Psoas muscle (tissue), 8 donors: ENCODE results near the gene B3GNT9. TPM values are rescaled to one million over a fixed set of nuclear protein-coding genes. Genes with fewer than 3 reads are reported as not detected.
A peak's percentile ranks its signal among the peaks of the same experiment; 100 is the strongest.

Experiments
- ATAC-seq, 4 donors: fragments of 200-7000 bp; cut with Tn5 transposase; one replicate each; pipeline ENCODE4 v1.9.1; 2020; ENCODE audit warnings: moderate library complexity in 3 of 4, mild to moderate bottlenecking in 2 of 4
- DNase-seq, 2 donors: peaks; one replicate each; pipeline ENCODE4 v3.0.0-alpha.2; 2020
- H3K27ac ChIP-seq: fragments of 200-600 bp; one replicate; pipeline ENCODE4 v1.8.0; 2022
- H3K27me3 ChIP-seq, 3 donors: fragments of 200-600 bp in 1 of 3; one replicate each; pipeline versions ENCODE4 v1.6.1 to v1.8.0; 2013 to 2022; ENCODE audit warnings: low read length in 2 of 3, mild to moderate bottlenecking in 2 of 3, moderate library complexity in 1 of 3; ENCODE audit not compliant: insufficient read depth in 3 of 3
- H3K36me3 ChIP-seq, 2 donors: fragments of 200-600 bp in 1 of 2; one replicate each; pipeline versions ENCODE4 v1.6.1 to v1.8.0; 2013 to 2022; ENCODE audit warnings: low read depth in 1 of 2, mild to moderate bottlenecking in 1 of 2, moderate library complexity in 1 of 2; ENCODE audit not compliant: insufficient read depth in 1 of 2
- H3K4me1 ChIP-seq: fragments of 200-600 bp; one replicate; pipeline ENCODE4 v1.8.0; 2022
- H3K4me3 ChIP-seq: fragments of 200-600 bp; one replicate; pipeline ENCODE4 v1.8.0; 2022; ENCODE audit warnings: mild to moderate bottlenecking
- H3K9me3 ChIP-seq: fragments of 200-600 bp; one replicate; pipeline ENCODE4 v1.8.0; 2022
- WGBS, 3 donors: extraction: QIAGEN DNeasy Blood & Tissue Kit; methylation state at CpG; one replicate each; pipeline versions ENCODE4 v1.1.6 to v1.1.7; 2013; 5-methylcytosine and 5-hydroxymethylcytosine counted together
- intact Hi-C, 2 donors: fragments of 100-400 bp; cut with DNase I; formaldehyde crosslinking; loops; one replicate each; pipeline versions ENCODE4 v1.11.0 to v1.14.2; 2022
- polyA plus RNA-seq, 3 donors: library from polyadenylated mRNA; stranded (reverse); fragments of 200-250 nt; gene quantifications; one replicate each; pipeline ENCODE4 v1.2.3, GENCODE V29; 2013
- total RNA-seq, 4 donors: library from RNA; stranded (reverse); fragmentation: NEBNext Ultra II Directional in 2 of 4; extraction: Animal tissue kit (Norgen Biotek cat#: 25700) in 2 of 4; gene quantifications; one replicate each; pipeline versions ENCODE4 v1.2.1 to v1.2.4, GENCODE V29; 2021 to 2023
- TF ChIP-seq, protein P1 (sequence below): fragments of 200-600 bp; IDR thresholded peaks from one replicate; pipeline ENCODE4 v1.8.0; 2022; ENCODE audit warnings: antibody characterized with exemption
- donor health status: healthy with polysubstance abuse.
- donor health status: DM: no; HTN: no; CAD: no; lungs with moderate emphysema.
- donor health status: Bipolar disorder and iron deficiency.
- donor health status: healthy.
- donor health status: DM: yes; HTN: yes; CAD: no.
- donor health status: DM: no; HTN: no; CAD: no.
- donor health status: DM: no; HTN: no; CAD: no.
- donor health status: DM: yes; HTN: yes; CAD: no.

Gene B3GNT9
- total and polyA plus RNA-seq, 7 donors: 0.69 to 4.1 (median 1.2) TPM

DNA sequence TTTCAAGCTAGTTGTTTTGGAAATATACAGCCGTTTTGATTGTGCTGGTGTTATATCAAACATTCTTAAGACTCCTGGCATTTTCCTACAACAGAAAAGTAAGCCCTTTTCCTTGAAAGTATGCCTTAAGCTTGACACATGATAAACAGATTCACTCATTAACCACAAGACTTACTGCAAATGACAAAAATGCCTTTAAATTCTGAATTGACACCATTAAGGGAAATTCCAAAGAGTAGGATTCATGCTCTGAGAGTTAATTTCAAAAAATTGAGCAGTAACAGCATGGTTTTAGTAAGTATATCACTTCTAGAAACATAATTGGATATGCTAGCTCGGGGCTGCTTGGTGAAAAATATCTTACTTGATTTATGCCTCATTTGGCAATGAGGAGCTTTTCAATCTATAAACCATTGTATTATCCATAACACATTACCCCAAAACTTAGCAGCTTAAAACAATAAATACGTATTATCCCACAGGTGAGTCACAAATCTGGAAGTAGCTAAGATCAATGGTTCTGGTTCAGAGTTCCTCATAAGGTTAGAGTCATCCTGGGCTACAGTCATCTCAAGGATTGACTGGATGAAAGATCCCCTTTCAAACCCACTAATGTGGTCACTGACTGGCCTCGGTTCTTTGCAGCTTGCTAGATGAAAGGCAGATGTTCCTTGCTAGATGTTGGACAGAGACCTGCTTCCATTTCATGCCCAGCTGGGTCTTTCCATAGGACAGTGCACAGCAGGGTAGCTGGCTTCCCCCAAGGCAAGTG, 49.3 kb downstream of the B3GNT9 start:
- intact Hi-C loops: loop anchor here (2.0 to 10.0 kb wide), 4 partner anchors 84 to 124 kb away; no protein-coding TSS in a partner anchor
- ATAC-seq (no peak), DNase-seq (no peak)
- Histone ChIP-seq H3K27me3 (no peaks in the 10 kb centered on the region), H3K4me1 (peaks cover 15% of the 10 kb centered on the region), H3K4me3 (no peak overlapping the region), H3K27ac (no peak overlapping the region), H3K36me3 (peaks cover 0 to 26% of the 10 kb centered on the region in 2 donors), H3K9me3 (no peaks in the 10 kb centered on the region)
- TF ChIP-seq, protein P1, sequence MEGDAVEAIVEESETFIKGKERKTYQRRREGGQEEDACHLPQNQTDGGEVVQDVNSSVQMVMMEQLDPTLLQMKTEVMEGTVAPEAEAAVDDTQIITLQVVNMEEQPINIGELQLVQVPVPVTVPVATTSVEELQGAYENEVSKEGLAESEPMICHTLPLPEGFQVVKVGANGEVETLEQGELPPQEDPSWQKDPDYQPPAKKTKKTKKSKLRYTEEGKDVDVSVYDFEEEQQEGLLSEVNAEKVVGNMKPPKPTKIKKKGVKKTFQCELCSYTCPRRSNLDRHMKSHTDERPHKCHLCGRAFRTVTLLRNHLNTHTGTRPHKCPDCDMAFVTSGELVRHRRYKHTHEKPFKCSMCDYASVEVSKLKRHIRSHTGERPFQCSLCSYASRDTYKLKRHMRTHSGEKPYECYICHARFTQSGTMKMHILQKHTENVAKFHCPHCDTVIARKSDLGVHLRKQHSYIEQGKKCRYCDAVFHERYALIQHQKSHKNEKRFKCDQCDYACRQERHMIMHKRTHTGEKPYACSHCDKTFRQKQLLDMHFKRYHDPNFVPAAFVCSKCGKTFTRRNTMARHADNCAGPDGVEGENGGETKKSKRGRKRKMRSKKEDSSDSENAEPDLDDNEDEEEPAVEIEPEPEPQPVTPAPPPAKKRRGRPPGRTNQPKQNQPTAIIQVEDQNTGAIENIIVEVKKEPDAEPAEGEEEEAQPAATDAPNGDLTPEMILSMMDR: no peak
- 85 to 89% (median 88%) methylated on average over 4 of the region's 4 CpGs for WGBS, 3 donors

DNA sequence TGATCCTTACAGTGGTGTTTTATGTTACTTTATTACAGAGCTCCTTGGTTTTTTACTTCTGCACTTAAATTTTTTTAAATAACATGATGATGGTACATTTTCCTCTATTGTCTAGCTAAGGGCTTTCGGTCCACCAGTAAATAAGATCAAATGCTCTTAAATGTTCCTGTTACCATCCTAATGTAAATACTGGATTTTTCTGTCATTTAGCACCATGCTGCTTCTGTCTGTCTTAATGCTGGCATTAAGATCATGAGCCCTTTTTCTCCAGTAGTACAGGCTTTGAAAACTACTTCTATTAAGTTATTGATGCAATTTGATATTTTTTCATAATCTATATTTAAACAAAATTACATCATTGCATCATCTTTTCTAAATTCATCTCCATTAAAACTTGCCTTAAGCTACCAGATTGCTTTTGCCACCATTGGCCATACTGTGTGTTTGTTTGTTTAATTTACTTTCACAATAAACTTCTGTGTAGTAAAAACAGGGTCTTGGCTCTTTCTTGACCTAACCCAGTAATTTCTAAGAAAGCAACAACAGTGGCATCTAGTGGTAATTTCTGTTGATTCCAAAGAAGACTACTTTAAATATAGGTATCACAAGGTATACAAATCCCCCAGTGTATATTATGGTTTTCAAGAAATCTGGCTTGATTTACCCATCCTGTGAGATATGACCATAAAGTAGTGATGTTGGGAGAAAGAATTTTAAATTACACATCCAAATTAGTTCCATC, 50.1 kb downstream of the B3GNT9 start:
- Histone ChIP-seq H3K4me3 (no peak overlapping the region), H3K4me1 (peaks cover 15% of the 10 kb centered on the region), H3K36me3 (peaks cover 0 to 26% of the 10 kb centered on the region in 2 donors), H3K27ac (no peak overlapping the region), H3K27me3 (no peaks in the 10 kb centered on the region), H3K9me3 (no peaks in the 10 kb centered on the region)
- ATAC-seq (peak in 2 of 4 donors; percentile 40 to 59), DNase-seq (no peak)
- intact Hi-C loops: loop anchor here (5.0 to 10.0 kb wide), 3 partner anchors 83 to 123 kb away; no protein-coding TSS in a partner anchor
- TF ChIP-seq, protein P1: peak; percentile 33
- 94 to 100% (median 97%) methylated on average over 1 of the region's 1 CpG for WGBS, 3 donors

DNA sequence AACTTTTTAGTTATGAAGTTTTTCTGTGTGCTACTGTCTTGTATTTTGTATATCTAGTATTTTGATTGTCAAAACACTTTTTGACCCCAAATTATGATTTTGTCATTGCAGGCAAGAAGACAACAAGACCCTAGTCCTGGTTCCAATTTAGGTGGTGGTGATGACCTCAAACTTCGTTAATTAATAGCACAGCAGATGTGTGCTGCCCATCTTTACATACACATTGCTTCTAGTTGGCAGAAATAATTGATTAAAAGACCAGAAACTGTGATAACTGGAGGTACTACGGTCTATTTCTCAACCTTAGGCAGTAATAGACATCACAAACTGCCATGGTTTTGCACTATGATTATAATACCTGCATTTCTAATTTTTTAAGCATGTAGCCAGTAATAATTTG, 52.2 kb downstream of the B3GNT9 start:
- Histone ChIP-seq H3K27me3 (no peaks in the 10 kb centered on the region), H3K4me1 (peaks cover 15% of the 10 kb centered on the region), H3K27ac (no peak overlapping the region), H3K4me3 (no peak overlapping the region), H3K36me3 (peaks cover 0 to 29% of the 10 kb centered on the region in 2 donors), H3K9me3 (no peaks in the 10 kb centered on the region)
- DNase-seq (no peak), ATAC-seq (no peak)
- intact Hi-C loops: no loop called here
- TF ChIP-seq, protein P1: no peak
- 67 to 73% (median 72%) methylated on average over 2 of the region's 2 CpGs for WGBS, 3 donors

Other genes with a start within 250 kb of the B3GNT9 start
- 1 to 10 TPM in 1 of 4 donors, under 1 TPM in 1, not detected in 2; 0.53 to 3.3 TPM for gene CDH16, start 232.1 kb downstream of the B3GNT9 start, total RNA-seq
- gene CDH16, start 232.1 kb downstream of the B3GNT9 start, polyA plus RNA-seq: under 1 TPM; 0.65 to 0.78 (median 0.75) TPM
- 1,000 to 10,000 TPM in 1 of 4 donors, 100 to 1,000 TPM in 3; 164 to 2,869 (median 749) TPM for gene RRAD, start 225.5 kb downstream of the B3GNT9 start, total RNA-seq
- gene RRAD, start 225.5 kb downstream of the B3GNT9 start, polyA plus RNA-seq: 100 to 1,000 TPM; 168 to 304 (median 293) TPM
- gene CIAO2B, start 216.6 kb downstream of the B3GNT9 start, total RNA-seq: 100 to 1,000 TPM; 145 to 346 (median 248) TPM
- gene CIAO2B, start 216.6 kb downstream of the B3GNT9 start, polyA plus RNA-seq: 100 to 1,000 TPM; 431 to 818 (median 460) TPM
- 10 to 100 TPM; 22.7 to 92.8 (median 57.6) TPM for gene CES2, start 215.5 kb downstream of the B3GNT9 start, total RNA-seq
- gene CES2, start 215.5 kb downstream of the B3GNT9 start, polyA plus RNA-seq: 10 to 100 TPM; 12.8 to 22.4 (median 21.6) TPM
- 10 to 100 TPM in 3 of 4 donors, 1 to 10 TPM in 1; 9.7 to 15.2 (median 13.5) TPM for gene CES3, start 189.7 kb downstream of the B3GNT9 start, total RNA-seq
- gene CES3, start 189.7 kb downstream of the B3GNT9 start, polyA plus RNA-seq: 1 to 10 TPM in 2 of 3 donors, under 1 TPM in 1; 0.48 to 8.7 (median 8.5) TPM
- gene CES4A, start 162.4 kb downstream of the B3GNT9 start, total RNA-seq: 10 to 100 TPM in 2 of 4 donors, 1 to 10 TPM in 2; 6.0 to 41.3 (median 10.4) TPM
- 1 to 10 TPM; 4.2 to 5.5 (median 4.4) TPM for gene CES4A, start 162.4 kb downstream of the B3GNT9 start, polyA plus RNA-seq
- gene CBFB, start 121.8 kb downstream of the B3GNT9 start, total RNA-seq: 10 to 100 TPM; 32.2 to 66.1 (median 56.7) TPM
- gene CBFB, start 121.8 kb downstream of the B3GNT9 start, polyA plus RNA-seq: 10 to 100 TPM; 24.3 to 56.3 (median 51.4) TPM
- gene PHAF1, start 41.1 kb downstream of the B3GNT9 start, total RNA-seq: 10 to 100 TPM; 12.2 to 19.5 (median 15.5) TPM
- 10 to 100 TPM; 12.3 to 60.4 (median 12.4) TPM for gene PHAF1, start 41.1 kb downstream of the B3GNT9 start, polyA plus RNA-seq
- gene TRADD, start 8.9 kb upstream of the B3GNT9 start, total RNA-seq: 1 to 10 TPM; 3.9 to 6.7 (median 5.9) TPM
- gene TRADD, start 8.9 kb upstream of the B3GNT9 start, polyA plus RNA-seq: 10 to 100 TPM in 2 of 3 donors, 1 to 10 TPM in 1; 7.4 to 14.2 (median 10.7) TPM
- gene FBXL8, start 9.0 kb upstream of the B3GNT9 start, total RNA-seq: 1 to 10 TPM; 4.5 to 8.6 (median 5.9) TPM
- 1 to 10 TPM; 5.1 to 8.0 (median 5.9) TPM for gene FBXL8, start 9.0 kb upstream of the B3GNT9 start, polyA plus RNA-seq
- gene HSF4, start 13.7 kb upstream of the B3GNT9 start, total RNA-seq: 10 to 100 TPM; 44.3 to 97.3 (median 57.6) TPM
- gene HSF4, start 13.7 kb upstream of the B3GNT9 start, polyA plus RNA-seq: 10 to 100 TPM; 15.1 to 47.8 (median 47.4) TPM
- 100 to 1,000 TPM in 2 of 4 donors, 10 to 100 TPM in 2; 53.6 to 114 (median 88.0) TPM for gene NOL3, start 19.5 kb upstream of the B3GNT9 start, total RNA-seq
- gene NOL3, start 19.5 kb upstream of the B3GNT9 start, polyA plus RNA-seq: 100 to 1,000 TPM in 1 of 3 donors, 10 to 100 TPM in 2; 90.6 to 133 (median 93.9) TPM
- 1 to 10 TPM; 5.9 to 8.0 (median 6.6) TPM for gene MATCAP1, start 33.0 kb upstream of the B3GNT9 start, total RNA-seq
- gene MATCAP1, start 33.0 kb upstream of the B3GNT9 start, polyA plus RNA-seq: 1 to 10 TPM; 4.2 to 9.7 (median 4.5) TPM
- gene EXOC3L1, start 39.1 kb upstream of the B3GNT9 start, total RNA-seq: 1 to 10 TPM in 3 of 4 donors, under 1 TPM in 1; 0.91 to 1.9 (median 1.2) TPM
- 1 to 10 TPM in 1 of 3 donors, under 1 TPM in 2; 0.84 to 3.4 (median 0.97) TPM for gene EXOC3L1, start 39.1 kb upstream of the B3GNT9 start, polyA plus RNA-seq
- 10 to 100 TPM; 22.6 to 56.2 (median 45.9) TPM for gene E2F4, start 41.2 kb upstream of the B3GNT9 start, total RNA-seq
- gene E2F4, start 41.2 kb upstream of the B3GNT9 start, polyA plus RNA-seq: 100 to 1,000 TPM in 1 of 3 donors, 10 to 100 TPM in 2; 45.0 to 106 (median 67.3) TPM
- gene ELMO3, start 48.1 kb upstream of the B3GNT9 start, total RNA-seq: under 1 TPM; 0.26 to 0.79 (median 0.42) TPM
- under 1 TPM; 0.35 to 0.82 (median 0.53) TPM for gene ELMO3, start 48.1 kb upstream of the B3GNT9 start, polyA plus RNA-seq
- gene TMEM208, start 76.1 kb upstream of the B3GNT9 start, total RNA-seq: 10 to 100 TPM; 10.1 to 32.7 (median 20.5) TPM
- gene TMEM208, start 76.1 kb upstream of the B3GNT9 start, polyA plus RNA-seq: 100 to 1,000 TPM in 1 of 3 donors, 10 to 100 TPM in 2; 64.3 to 111 (median 91.9) TPM
- 100 to 1,000 TPM in 3 of 4 donors, 10 to 100 TPM in 1; 61.5 to 154 (median 124) TPM for gene FHOD1, start 96.5 kb upstream of the B3GNT9 start, total RNA-seq
- gene FHOD1, start 96.5 kb upstream of the B3GNT9 start, polyA plus RNA-seq: 10 to 100 TPM; 16.9 to 48.7 (median 27.2) TPM
- 1 to 10 TPM in 3 of 4 donors, under 1 TPM in 1; 0.59 to 1.7 (median 1.4) TPM for gene SLC9A5, start 98.0 kb upstream of the B3GNT9 start, total RNA-seq
- 1 to 10 TPM in 1 of 3 donors, under 1 TPM in 2; 0.52 to 1.1 (median 0.91) TPM for gene SLC9A5, start 98.0 kb upstream of the B3GNT9 start, polyA plus RNA-seq
- 1 to 10 TPM in 2 of 4 donors, under 1 TPM in 2; 0.28 to 1.9 (median 1.3) TPM for gene PLEKHG4, start 128.5 kb upstream of the B3GNT9 start, total RNA-seq
- under 1 TPM; 0.60 to 1.00 (median 0.98) TPM for gene PLEKHG4, start 128.5 kb upstream of the B3GNT9 start, polyA plus RNA-seq
- gene KCTD19, start 175.7 kb upstream of the B3GNT9 start, total RNA-seq: not detected
- gene KCTD19, start 175.7 kb upstream of the B3GNT9 start, polyA plus RNA-seq: under 1 TPM in 1 of 3 donors, not detected in 2; 0.03 TPM
- not detected for gene LRRC36, start 175.8 kb upstream of the B3GNT9 start, total RNA-seq
- gene LRRC36, start 175.8 kb upstream of the B3GNT9 start, polyA plus RNA-seq: under 1 TPM; 0.06 to 0.25 (median 0.11) TPM
- gene TPPP3, start 242.5 kb upstream of the B3GNT9 start, total RNA-seq: 10 to 100 TPM; 14.8 to 36.4 (median 25.7) TPM
- 10 to 100 TPM in 2 of 3 donors, 1 to 10 TPM in 1; 5.3 to 21.4 (median 17.0) TPM for gene TPPP3, start 242.5 kb upstream of the B3GNT9 start, polyA plus RNA-seq